MM.1S (cell line): Measurements from ENCODE around the gene RNASEH2A.

Experiments
- EZH2phosphoT487 ChIP-seq: fragments of 300-600 bp; sonication (generic); IDR thresholded peaks from 2 replicates; pipeline ENCODE4 v1.6.1; 2018; ENCODE audit warnings: antibody characterized with exemption, low read length
- TF ChIP-seq, protein P1 (sequence below): fragments of 300-600 bp; sonication (generic); IDR thresholded peaks from 2 replicates; pipeline ENCODE4 v1.5.1; 2016; ENCODE audit warnings: antibody characterized with exemption, low read length, mixed read lengths

DNA sequence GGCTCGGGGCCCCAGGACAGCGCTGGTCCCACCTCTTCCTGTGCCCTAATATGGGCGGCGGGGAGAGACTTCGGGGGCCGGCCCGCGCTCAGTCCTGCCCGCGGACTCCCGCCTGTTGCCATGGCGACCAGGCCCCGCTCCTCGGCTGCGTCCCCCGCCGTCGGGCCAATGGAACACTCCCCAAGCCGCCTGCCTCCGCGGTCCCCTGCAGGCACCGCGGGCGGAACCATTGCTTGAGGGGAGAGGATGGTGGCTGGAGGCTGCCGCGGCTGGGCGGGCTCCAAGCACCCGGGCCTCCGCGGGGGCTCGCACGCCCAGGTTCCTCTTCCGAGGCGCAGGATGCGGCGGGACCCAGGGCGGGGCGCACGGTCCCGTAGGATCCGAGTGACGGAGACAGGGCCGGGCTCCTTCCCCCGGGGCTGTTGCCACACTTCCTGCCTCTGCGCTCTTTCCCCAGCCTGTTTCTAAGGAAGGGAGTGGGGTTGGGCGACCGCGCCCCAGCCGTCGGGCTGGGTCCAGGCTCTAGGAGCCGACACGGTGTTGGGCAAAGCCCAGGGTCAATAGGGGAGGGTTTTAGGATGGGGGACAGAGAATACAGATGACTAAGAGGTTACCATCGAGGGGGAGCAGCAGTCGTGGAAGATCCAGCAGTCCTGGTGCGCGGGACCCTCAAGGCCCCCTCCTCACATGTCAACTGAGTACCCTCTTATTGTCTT lies 16.3 kb upstream of the RNASEH2A start:
- TF ChIP-seq EZH2phosphoT487: no peak
- TF ChIP-seq, protein P1, sequence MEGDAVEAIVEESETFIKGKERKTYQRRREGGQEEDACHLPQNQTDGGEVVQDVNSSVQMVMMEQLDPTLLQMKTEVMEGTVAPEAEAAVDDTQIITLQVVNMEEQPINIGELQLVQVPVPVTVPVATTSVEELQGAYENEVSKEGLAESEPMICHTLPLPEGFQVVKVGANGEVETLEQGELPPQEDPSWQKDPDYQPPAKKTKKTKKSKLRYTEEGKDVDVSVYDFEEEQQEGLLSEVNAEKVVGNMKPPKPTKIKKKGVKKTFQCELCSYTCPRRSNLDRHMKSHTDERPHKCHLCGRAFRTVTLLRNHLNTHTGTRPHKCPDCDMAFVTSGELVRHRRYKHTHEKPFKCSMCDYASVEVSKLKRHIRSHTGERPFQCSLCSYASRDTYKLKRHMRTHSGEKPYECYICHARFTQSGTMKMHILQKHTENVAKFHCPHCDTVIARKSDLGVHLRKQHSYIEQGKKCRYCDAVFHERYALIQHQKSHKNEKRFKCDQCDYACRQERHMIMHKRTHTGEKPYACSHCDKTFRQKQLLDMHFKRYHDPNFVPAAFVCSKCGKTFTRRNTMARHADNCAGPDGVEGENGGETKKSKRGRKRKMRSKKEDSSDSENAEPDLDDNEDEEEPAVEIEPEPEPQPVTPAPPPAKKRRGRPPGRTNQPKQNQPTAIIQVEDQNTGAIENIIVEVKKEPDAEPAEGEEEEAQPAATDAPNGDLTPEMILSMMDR: no peak
